HepG2 (cell line): ENCODE data around the gene ZDHHC21. TPM values are rescaled to one million over a fixed set of nuclear protein-coding genes. Genes with fewer than 3 reads are reported as not detected.

ENCODE experiments used
- ATAC-seq: fragments of 200-7000 bp; cut with Tn5 transposase; 3 replicates; pipeline ENCODE4 v1.9.1; 2020; ENCODE audit warnings: mild to moderate bottlenecking, moderate library complexity
- BruUV-seq: library from RNA; stranded (reverse); fragments of 400-500 nt; replicated peaks from 2 replicates; lab custom pipeline; 2021; lab: Mats Ljungman, UMichigan
- CTCF ChIA-PET: fragments of 300-600 bp; formaldehyde crosslinking; extraction: SDS; loops from one replicate; lab custom pipeline; 2021; ENCODE audit warnings: low total read pairs, inconsistent platforms, low intra/inter-chr PET ratio; lab: Yijun Ruan, JAX
- POLR2A ChIA-PET: fragments of 350-600 bp; sonication (Branson Sonifier 250); formaldehyde crosslinking; loops from one replicate; lab custom pipeline; 2020; ENCODE audit warnings: antibody characterized with exemption, inconsistent platforms; lab: Yijun Ruan, JAX
- DNase-seq: peaks from one replicate; pipeline ENCODE4 v3.0.0-alpha.2; 2015; ENCODE audit warnings: low spot score
- FAIRE-seq: peaks from 3 replicates; lab custom pipeline; 2011; peaks lifted over from hg19 to GRCh38; lab: Jason Lieb, UNC
- H2AFZ ChIP-seq: one replicate; pipeline ENCODE4 v1.6.1; 2011; ENCODE audit warnings: low read length, inconsistent platforms
- H3K27ac ChIP-seq: fragments of 300-600 bp; 3 replicates; pipeline ENCODE4 v1.8.0; 2011; ENCODE audit warnings: mixed run types, mild to moderate bottlenecking, mixed read lengths, low read length, inconsistent platforms; ENCODE audit not compliant: insufficient read depth; ENCODE audit errors: extremely low read length
- H3K27me3 ChIP-seq, 2 experiments: fragments of 200-600 bp in 1 of 2; 2 replicates in 1 of 2; 3 replicates in 1 of 2; pipeline versions ENCODE4 v1.6.0 to v1.8.0; 2011; ENCODE audit warnings: low read length in 2 of 2, mild to moderate bottlenecking in 2 of 2, moderate library complexity in 2 of 2, inconsistent platforms in 1 of 2; ENCODE audit not compliant: insufficient read depth in 2 of 2, control insufficient read depth in 1 of 2
- H3K36me3 ChIP-seq, 2 experiments: fragments of 200-600 bp in 1 of 2; replicated peaks in 1 of 2; 2 replicates in 1 of 2; 3 replicates in 1 of 2; pipeline versions ENCODE4 v1.5.1 to v1.8.0; 2011; ENCODE audit warnings: low read length in 2 of 2, inconsistent platforms in 1 of 2; ENCODE audit not compliant: insufficient read depth in 2 of 2, control insufficient read depth in 1 of 2
- H3K4me1 ChIP-seq: 2 replicates; pipeline ENCODE4 v1.5.1; 2012; ENCODE audit warnings: low read length, inconsistent platforms; ENCODE audit not compliant: insufficient read depth
- H3K4me2 ChIP-seq: 2 replicates; pipeline ENCODE4 v1.6.0; 2011; ENCODE audit warnings: low read depth, low read length, inconsistent platforms
- H3K4me3 ChIP-seq, 3 experiments: fragments of 200-600 bp in 1 of 3; sonication (generic), shearing (Covaris generic) in 1 of 3; replicated peaks in 1 of 3; 2 replicates each; pipeline ENCODE4 v1.5.1; 2011 to 2016; ENCODE audit warnings: low read length in 3 of 3, inconsistent platforms in 2 of 3, low read depth in 2 of 3, mild to moderate bottlenecking in 2 of 3, control low read depth in 1 of 3, mixed read lengths in 1 of 3; ENCODE audit not compliant: insufficient read depth in 1 of 3
- H3K79me2 ChIP-seq: one replicate; pipeline ENCODE4 v1.6.1; 2011; ENCODE audit warnings: low read length, inconsistent platforms; ENCODE audit not compliant: insufficient read depth
- H3K9ac ChIP-seq: 2 replicates; pipeline ENCODE4 v1.6.0; 2011; ENCODE audit warnings: mild to moderate bottlenecking, low read depth, low read length, inconsistent platforms; ENCODE audit not compliant: insufficient read depth
- H3K9me3 ChIP-seq: 2 replicates; pipeline ENCODE4 v1.5.1; 2012; ENCODE audit warnings: mild to moderate bottlenecking, low read length
- H4K20me1 ChIP-seq: 2 replicates; pipeline ENCODE4 v1.6.0; 2011; ENCODE audit warnings: inconsistent platforms, mild to moderate bottlenecking, low read length, moderate library complexity; ENCODE audit not compliant: insufficient read depth
- AGO2 ChIP-seq: fragments of 200-400 bp; formaldehyde crosslinking; optimal IDR thresholded peaks from 2 replicates; pipeline ENCODE3; 2017; ENCODE audit warnings: mild to moderate bottlenecking, low read depth, low read length, moderate library complexity
- DR1 ChIP-seq: sonication (generic); formaldehyde crosslinking; IDR thresholded peaks from 2 replicates; pipeline ENCODE4 v1.8.0; 2021; ENCODE audit warnings: mild to moderate bottlenecking, missing genetic modification reagents, inconsistent platforms
- MAFF ChIP-seq: IDR thresholded peaks from 2 replicates; pipeline ENCODE4 v1.6.1; 2011; ENCODE audit warnings: low read depth, low read length, improper control_type of control experiment
- MAFK ChIP-seq, 2 experiments: IDR thresholded peaks in 1 of 2; conservative IDR thresholded peaks in 1 of 2; 2 replicates each; pipeline ENCODE4 v1.6.1; 2011; ENCODE audit warnings: improper control_type of control experiment in 2 of 2, low read length in 2 of 2
- MXI1 ChIP-seq: IDR thresholded peaks from 3 replicates; pipeline ENCODE4 v1.6.1; 2012; ENCODE audit warnings: low read depth, low read length, inconsistent platforms, borderline replicate concordance
- POLR2AphosphoS5 ChIP-seq: IDR thresholded peaks from 2 replicates; pipeline ENCODE4 v1.6.1; 2012; ENCODE audit warnings: low read depth, low read length
- POLR2G ChIP-seq: fragments of 200-400 bp; formaldehyde crosslinking; IDR thresholded peaks from 2 replicates; pipeline ENCODE4 v1.6.1; 2018; ENCODE audit warnings: mild to moderate bottlenecking, low read depth, low read length, moderate library complexity
- RBM22 ChIP-seq: fragments of 200-400 bp; formaldehyde crosslinking; optimal IDR thresholded peaks from 2 replicates; pipeline ENCODE3; 2017; ENCODE audit warnings: mild to moderate bottlenecking, low read length, moderate library complexity
- ZNF383 ChIP-seq: sonication (generic); formaldehyde crosslinking; IDR thresholded peaks from 2 replicates; pipeline ENCODE4 v1.4.0; 2020; ENCODE audit warnings: missing genetic modification reagents, mild to moderate bottlenecking, borderline replicate concordance
- WGBS: methylation state at CpG from one replicate; pipeline ENCODE4 v1.1.6; 2017; ENCODE audit warnings: low lambda C conversion rate; 5-methylcytosine and 5-hydroxymethylcytosine counted together
- in situ Hi-C: cut with HindIII; loops from 2 replicates; pipeline ENCODE4 v1.10.0; 2017; ENCODE audit warnings: low pct_unique_long_range_greater_than_20kb; ENCODE audit not compliant: extremely low pct_ligation_motif_present
- intact Hi-C: fragments of 100-400 bp; cut with micrococcal nuclease; formaldehyde crosslinking; loops from one replicate; pipeline ENCODE4 v1.10.0; 2022; ENCODE audit not compliant: unreplicated experiment
- polyA plus RNA-seq, 8 experiments: library from polyadenylated mRNA; depleted of rRNA in 3 of 8; stranded (reverse) in 7 of 8; unstranded in 1 of 8; fragments of >200 nt; fragmentation: Illumina TruSeq in 4 of 8; extraction: Trizol in 4 of 8; gene quantifications; 2 replicates each; pipeline versions ENCODE4 v1.2.1 to v1.2.3, GENCODE V29; 2011 to 2016; ENCODE audit warnings: low read depth in 4 of 8, missing spikeins in 1 of 8, mixed read lengths in 1 of 8; ENCODE audit not compliant: insufficient read depth in 1 of 8
- total RNA-seq, 5 experiments: library from RNA; depleted of rRNA; stranded (reverse); fragments of >200 nt; fragmentation: Illumina TruSeq; extraction: Trizol; gene quantifications; 2 replicates each; pipeline ENCODE4 v1.2.3, GENCODE V29; 2016; ENCODE audit warnings: low read depth in 1 of 5

Gene ZDHHC21
- total and polyA plus RNA-seq, 2 of the 13 experiments (the other 11 are each of a cell fraction or from before 2014, with no cell fraction given), result 2.4 to 3.7 TPM

DNA sequence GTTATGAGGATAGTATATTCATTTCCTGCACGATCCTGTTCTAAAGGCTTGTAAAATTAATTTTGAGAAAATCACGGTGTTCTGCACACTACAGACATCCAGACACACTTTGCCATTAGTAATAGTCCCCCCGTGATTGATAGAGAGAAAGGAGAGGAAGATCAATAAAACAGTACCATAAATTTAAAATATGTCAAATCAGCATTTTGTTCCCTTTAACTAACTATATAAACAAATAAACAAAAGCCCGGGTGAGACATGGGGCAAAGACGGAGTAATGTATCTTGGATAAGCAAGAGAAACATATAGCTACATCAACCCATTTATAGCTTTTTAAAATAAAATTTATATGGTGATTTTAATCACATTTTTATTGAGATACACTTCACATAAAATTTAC is 39.9 kb upstream of the ZDHHC21 start:
- H3K27me3 ChIP-seq, result no peaks in the 10 kb centered on the region
- H4K20me1 ChIP-seq, result no peaks in the 10 kb centered on the region
- H3K27ac ChIP-seq, result no peak overlapping the region
- no peak overlapping the region for H3K4me2 ChIP-seq
- CTCF ChIA-PET, result no interaction called here
- intact Hi-C loops, result no loop called here
- WGBS, result 79% methylated on average over 5 of the region's 5 CpGs
- no peak overlapping the region for H3K4me3 ChIP-seq
- no peak for FAIRE-seq
- H2AFZ ChIP-seq, result no peak overlapping the region
- no peaks in the 10 kb centered on the region for H3K4me1 ChIP-seq
- no peaks in the 10 kb centered on the region for H3K79me2 ChIP-seq
- in situ Hi-C loops, result no loop called here
- no peak for DNase-seq
- H3K9ac ChIP-seq, result no peak overlapping the region
- no TSS peak for BruUV-seq
- TF ChIP-seq POLR2AphosphoS5, result no peak
- TF ChIP-seq MAFF, result peak; percentile 92
- TF ChIP-seq ZNF383, result no peak
- no peak for TF ChIP-seq DR1 (CRISPR knock-in tag)
- peak; percentile 40 for TF ChIP-seq AGO2
- peak; percentile 93 to 95 for TF ChIP-seq MAFK (conservative IDR thresholded peaks at IDR 0.05 in 1 of 2, IDR thresholded peaks at IDR 0.05 in 1 of 2; ENCODE audit: low read length in 2 of 2)
- peaks cover 2 to 31% of the 10 kb centered on the region in 2 experiments for H3K36me3 ChIP-seq
- no peaks in the 10 kb centered on the region for H3K9me3 ChIP-seq
- ATAC-seq, result no peak
- POLR2A ChIA-PET, result no interaction called here

DNA sequence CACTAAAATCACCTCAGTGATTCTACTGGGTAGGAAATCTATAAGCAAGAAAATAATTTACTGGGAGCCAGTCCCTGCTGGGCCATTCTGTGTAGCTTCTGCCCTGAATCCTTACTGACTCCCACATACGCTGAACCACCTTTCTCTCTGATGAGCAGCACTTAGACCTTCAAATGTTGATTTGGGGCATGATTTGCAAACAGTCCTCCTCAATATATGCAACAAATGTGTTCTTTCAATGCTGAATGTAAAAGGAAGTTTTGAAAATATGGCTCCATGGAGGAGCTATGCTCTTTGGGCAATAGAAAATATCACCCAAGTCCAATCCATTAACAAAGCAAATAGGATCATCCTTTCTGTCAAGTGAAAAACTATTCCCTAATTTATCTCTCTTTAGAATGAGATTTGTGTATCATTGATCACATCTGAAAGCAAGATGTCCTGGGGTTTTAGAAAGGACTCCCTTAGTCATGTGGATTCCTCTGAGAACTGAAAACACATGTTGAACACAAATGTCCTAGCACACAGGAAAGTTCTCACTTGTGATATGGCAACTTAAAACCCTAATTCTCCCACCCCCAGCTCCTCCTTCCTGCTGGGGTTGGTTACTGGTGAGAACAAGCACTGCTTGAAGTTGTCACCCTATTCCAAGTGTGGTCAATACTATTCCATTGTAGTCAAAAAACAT is 38.2 kb upstream of the ZDHHC21 start:
- TF ChIP-seq MXI1, result no peak
- TF ChIP-seq RBM22, result peak; percentile 83
- TF ChIP-seq POLR2G, result peak; percentile 56; the same call in 1 of the 2 replicates
- TF ChIP-seq AGO2, result peak; percentile 67
- TF ChIP-seq, all 625 proteins: peak for 3

More for the DNA sequence above, 38.2 kb upstream of the ZDHHC21 start:
- Histone ChIP-seq H3K79me2 (no peaks in the 10 kb centered on the region), H2AFZ (no peak overlapping the region), H3K4me1 (no peaks in the 10 kb centered on the region), H3K4me2 (no peak overlapping the region), H3K9me3 (no peaks in the 10 kb centered on the region), H3K27me3 (no peaks in the 10 kb centered on the region), H3K27ac (no peak overlapping the region), H3K4me3 (no peak overlapping the region), H3K9ac (no peak overlapping the region), H4K20me1 (no peaks in the 10 kb centered on the region), H3K36me3 (peaks cover 2 to 18% of the 10 kb centered on the region in 2 experiments)
- WGBS, result 93% methylated on average over 1 of the region's 1 CpG
- intact Hi-C loops (no loop called here), in situ Hi-C loops (no loop called here)
- BruUV-seq, result no TSS peak
- DNase-seq (no peak), ATAC-seq (no peak), FAIRE-seq (no peak)
- CTCF ChIA-PET, result no interaction called here
- POLR2A ChIA-PET, result no interaction called here
